CD4-positive, alpha-beta T cell treated with Interleukin-1 beta for 1 hour (primary cell): ENCODE data around the gene BPIFB4.
"Not testable (repeated sequence)": the region's sequence is repeated elsewhere in the genome, so short reads cannot be mapped to it uniquely, and the experiment has no call there.

Experiments
- DNase-seq, 2 donors: peaks; one replicate each; pipeline ENCODE4 v3.0.0-alpha.2; 2020 to 2022

BPIFB4 gene

GRCh38 chr20:33122297-33122696 lies 42.9 kb downstream of the BPIFB4 start:
- not testable (repeated sequence) for DNase-seq

- no peak for DNase-seq
Measured at GRCh38 chr20:33124261-33124660, 44.8 kb downstream of the BPIFB4 start.

- no peak for DNase-seq
Measured at GRCh38 chr20:33124994-33125393, 45.6 kb downstream of the BPIFB4 start.

GRCh38 chr20:33125983-33126382 lies 46.5 kb downstream of the BPIFB4 start:
- no peak for DNase-seq

- no peak for DNase-seq
Measured at GRCh38 chr20:33127422-33128097, 48.1 kb downstream of the BPIFB4 start.

GRCh38 chr20:33130568-33131061 lies 51.2 kb downstream of the BPIFB4 start:
- no peak for DNase-seq

- DNase-seq: no peak
Measured at GRCh38 chr20:33131949-33132473, 52.6 kb downstream of the BPIFB4 start.

GRCh38 chr20:33132513-33133372 lies 53.3 kb downstream of the BPIFB4 start:
- no peak for DNase-seq

- DNase-seq: no peak
Measured at GRCh38 chr20:33133373-33133941, 54.0 kb downstream of the BPIFB4 start.

GRCh38 chr20:33137195-33137594 lies 57.8 kb downstream of the BPIFB4 start:
- DNase-seq: no peak

GRCh38 chr20:33139467-33139866 lies 60.0 kb downstream of the BPIFB4 start:
- no peak for DNase-seq

- no peak for DNase-seq
Measured at GRCh38 chr20:33145521-33145920, 66.1 kb downstream of the BPIFB4 start.

GRCh38 chr20:33147299-33147698 lies 67.9 kb downstream of the BPIFB4 start:
- no peak for DNase-seq

- DNase-seq: no peak
Measured at GRCh38 chr20:33148040-33148439, 68.6 kb downstream of the BPIFB4 start.

- DNase-seq: no peak
Measured at GRCh38 chr20:33154252-33154651, 74.8 kb downstream of the BPIFB4 start.

GRCh38 chr20:33158637-33159385 lies 79.4 kb downstream of the BPIFB4 start:
- DNase-seq: no peak

- no peak for DNase-seq
Measured at GRCh38 chr20:33159713-33160112, 80.3 kb downstream of the BPIFB4 start.

- DNase-seq: no peak
Measured at GRCh38 chr20:33160681-33161080, 81.2 kb downstream of the BPIFB4 start.
